ENCODE measurements around the gene TMCO2.

GRCh38 chr1:40221977-40222772, 25.6 kb upstream of the TMCO2 start:
- TF ChIP-seq CTCF (IDR thresholded peaks at IDR 0.05) (no peak), POLR2A (IDR thresholded peaks at IDR 0.05) (no peak), POLR2AphosphoS5 (IDR thresholded peaks at IDR 0.05) (no peak)
